ENCODE results near the gene PALD1.

DNA sequence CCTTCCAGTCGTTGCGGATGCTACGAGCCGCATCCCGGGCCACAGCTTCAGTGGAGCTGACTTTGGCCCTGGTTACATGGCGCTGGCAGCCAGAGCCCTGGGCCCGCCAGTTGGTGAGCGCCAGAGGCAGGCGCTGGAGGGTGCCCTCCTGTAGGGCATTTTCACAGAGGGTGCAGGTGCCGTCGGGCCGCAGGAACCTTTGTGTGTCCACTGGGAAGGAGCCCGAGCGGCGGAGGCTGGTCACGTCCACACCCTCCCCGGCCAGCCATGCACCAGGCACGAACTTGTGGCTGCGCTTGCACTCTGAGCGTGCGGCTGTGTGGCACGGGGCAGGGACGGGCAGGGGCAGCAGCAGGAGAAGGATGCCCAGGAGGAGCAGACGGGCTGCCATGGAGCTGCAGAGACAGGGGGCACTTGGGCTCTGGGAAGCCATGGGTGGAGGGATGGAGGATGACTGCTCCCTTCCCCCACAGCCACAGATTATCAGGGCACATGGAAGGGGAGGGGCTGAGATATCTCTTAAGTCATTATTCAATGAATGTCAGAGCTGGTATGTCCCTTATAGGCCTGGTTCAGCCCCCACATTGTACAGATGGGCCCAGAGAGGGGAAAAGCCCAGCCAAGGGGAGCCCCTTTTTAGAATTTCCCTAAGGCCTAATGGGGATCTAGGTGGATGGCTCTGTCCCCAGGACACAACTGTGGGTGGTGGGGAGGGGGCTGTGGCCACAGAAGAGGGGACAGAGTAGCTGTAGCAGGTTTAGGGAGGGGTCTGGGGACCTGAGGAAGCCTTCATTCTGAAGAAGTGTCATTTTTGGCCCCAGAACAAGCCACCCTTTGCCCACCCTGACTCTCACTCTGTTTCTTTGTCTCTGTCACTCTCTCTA is 122.2 kb downstream of the PALD1 start:
- TF ChIP-seq, protein P1, sequence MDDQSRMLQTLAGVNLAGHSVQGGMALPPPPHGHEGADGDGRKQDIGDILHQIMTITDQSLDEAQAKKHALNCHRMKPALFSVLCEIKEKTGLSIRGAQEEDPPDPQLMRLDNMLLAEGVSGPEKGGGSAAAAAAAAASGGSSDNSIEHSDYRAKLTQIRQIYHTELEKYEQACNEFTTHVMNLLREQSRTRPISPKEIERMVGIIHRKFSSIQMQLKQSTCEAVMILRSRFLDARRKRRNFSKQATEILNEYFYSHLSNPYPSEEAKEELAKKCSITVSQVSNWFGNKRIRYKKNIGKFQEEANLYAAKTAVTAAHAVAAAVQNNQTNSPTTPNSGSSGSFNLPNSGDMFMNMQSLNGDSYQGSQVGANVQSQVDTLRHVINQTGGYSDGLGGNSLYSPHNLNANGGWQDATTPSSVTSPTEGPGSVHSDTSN (IDR thresholded peaks at IDR 0.05) = no peak
- TF ChIP-seq, protein P2, sequence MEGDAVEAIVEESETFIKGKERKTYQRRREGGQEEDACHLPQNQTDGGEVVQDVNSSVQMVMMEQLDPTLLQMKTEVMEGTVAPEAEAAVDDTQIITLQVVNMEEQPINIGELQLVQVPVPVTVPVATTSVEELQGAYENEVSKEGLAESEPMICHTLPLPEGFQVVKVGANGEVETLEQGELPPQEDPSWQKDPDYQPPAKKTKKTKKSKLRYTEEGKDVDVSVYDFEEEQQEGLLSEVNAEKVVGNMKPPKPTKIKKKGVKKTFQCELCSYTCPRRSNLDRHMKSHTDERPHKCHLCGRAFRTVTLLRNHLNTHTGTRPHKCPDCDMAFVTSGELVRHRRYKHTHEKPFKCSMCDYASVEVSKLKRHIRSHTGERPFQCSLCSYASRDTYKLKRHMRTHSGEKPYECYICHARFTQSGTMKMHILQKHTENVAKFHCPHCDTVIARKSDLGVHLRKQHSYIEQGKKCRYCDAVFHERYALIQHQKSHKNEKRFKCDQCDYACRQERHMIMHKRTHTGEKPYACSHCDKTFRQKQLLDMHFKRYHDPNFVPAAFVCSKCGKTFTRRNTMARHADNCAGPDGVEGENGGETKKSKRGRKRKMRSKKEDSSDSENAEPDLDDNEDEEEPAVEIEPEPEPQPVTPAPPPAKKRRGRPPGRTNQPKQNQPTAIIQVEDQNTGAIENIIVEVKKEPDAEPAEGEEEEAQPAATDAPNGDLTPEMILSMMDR (IDR thresholded peaks at IDR 0.05) = no peak
- TF ChIP-seq EP300 (IDR thresholded peaks at IDR 0.05; ENCODE audit: borderline replicate concordance in 1 of 2, low read depth in 1 of 2, low read length in 1 of 2) = no peak
- TF ChIP-seq, protein P3, sequence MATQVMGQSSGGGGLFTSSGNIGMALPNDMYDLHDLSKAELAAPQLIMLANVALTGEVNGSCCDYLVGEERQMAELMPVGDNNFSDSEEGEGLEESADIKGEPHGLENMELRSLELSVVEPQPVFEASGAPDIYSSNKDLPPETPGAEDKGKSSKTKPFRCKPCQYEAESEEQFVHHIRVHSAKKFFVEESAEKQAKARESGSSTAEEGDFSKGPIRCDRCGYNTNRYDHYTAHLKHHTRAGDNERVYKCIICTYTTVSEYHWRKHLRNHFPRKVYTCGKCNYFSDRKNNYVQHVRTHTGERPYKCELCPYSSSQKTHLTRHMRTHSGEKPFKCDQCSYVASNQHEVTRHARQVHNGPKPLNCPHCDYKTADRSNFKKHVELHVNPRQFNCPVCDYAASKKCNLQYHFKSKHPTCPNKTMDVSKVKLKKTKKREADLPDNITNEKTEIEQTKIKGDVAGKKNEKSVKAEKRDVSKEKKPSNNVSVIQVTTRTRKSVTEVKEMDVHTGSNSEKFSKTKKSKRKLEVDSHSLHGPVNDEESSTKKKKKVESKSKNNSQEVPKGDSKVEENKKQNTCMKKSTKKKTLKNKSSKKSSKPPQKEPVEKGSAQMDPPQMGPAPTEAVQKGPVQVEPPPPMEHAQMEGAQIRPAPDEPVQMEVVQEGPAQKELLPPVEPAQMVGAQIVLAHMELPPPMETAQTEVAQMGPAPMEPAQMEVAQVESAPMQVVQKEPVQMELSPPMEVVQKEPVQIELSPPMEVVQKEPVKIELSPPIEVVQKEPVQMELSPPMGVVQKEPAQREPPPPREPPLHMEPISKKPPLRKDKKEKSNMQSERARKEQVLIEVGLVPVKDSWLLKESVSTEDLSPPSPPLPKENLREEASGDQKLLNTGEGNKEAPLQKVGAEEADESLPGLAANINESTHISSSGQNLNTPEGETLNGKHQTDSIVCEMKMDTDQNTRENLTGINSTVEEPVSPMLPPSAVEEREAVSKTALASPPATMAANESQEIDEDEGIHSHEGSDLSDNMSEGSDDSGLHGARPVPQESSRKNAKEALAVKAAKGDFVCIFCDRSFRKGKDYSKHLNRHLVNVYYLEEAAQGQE (IDR thresholded peaks at IDR 0.05; ENCODE audit: low read depth, low read length) = no peak
- TF ChIP-seq POLR2AphosphoS5 (IDR thresholded peaks at IDR 0.05; ENCODE audit: low read depth, low read length) = no peak
- no peak for TF ChIP-seq RAD21 (IDR thresholded peaks at IDR 0.05; ENCODE audit: low read length)
- TF ChIP-seq YY1 (IDR thresholded peaks at IDR 0.05; ENCODE audit: low read depth) = no peak
- no peak for TF ChIP-seq SMC3 (IDR thresholded peaks at IDR 0.05; ENCODE audit: low read depth, low read length)
- TF ChIP-seq SIN3A (IDR thresholded peaks at IDR 0.05; ENCODE audit: borderline replicate concordance, low read depth, low read length) = no peak

Data from SK-N-SH (cell line).